ENCODE data around the gene NUBPL. TPM values are rescaled to one million over a fixed set of nuclear protein-coding genes. Genes with fewer than 3 reads are reported as not detected.
"Not testable (repeated sequence)": the region's sequence is repeated elsewhere in the genome, so short reads cannot be mapped to it uniquely, and the experiment has no call there.

The NUBPL gene
- total RNA-seq, 4 donors from 2014 or later: 5.7 to 9.2 (median 7.2) TPM

- DNase-seq (ENCODE audit: low spot score in 2 of 2): no peak
- TF ChIP-seq, protein P1, sequence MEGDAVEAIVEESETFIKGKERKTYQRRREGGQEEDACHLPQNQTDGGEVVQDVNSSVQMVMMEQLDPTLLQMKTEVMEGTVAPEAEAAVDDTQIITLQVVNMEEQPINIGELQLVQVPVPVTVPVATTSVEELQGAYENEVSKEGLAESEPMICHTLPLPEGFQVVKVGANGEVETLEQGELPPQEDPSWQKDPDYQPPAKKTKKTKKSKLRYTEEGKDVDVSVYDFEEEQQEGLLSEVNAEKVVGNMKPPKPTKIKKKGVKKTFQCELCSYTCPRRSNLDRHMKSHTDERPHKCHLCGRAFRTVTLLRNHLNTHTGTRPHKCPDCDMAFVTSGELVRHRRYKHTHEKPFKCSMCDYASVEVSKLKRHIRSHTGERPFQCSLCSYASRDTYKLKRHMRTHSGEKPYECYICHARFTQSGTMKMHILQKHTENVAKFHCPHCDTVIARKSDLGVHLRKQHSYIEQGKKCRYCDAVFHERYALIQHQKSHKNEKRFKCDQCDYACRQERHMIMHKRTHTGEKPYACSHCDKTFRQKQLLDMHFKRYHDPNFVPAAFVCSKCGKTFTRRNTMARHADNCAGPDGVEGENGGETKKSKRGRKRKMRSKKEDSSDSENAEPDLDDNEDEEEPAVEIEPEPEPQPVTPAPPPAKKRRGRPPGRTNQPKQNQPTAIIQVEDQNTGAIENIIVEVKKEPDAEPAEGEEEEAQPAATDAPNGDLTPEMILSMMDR (IDR thresholded peaks at IDR 0.05): no peak
- TF ChIP-seq POLR2A (IDR thresholded peaks at IDR 0.05): no peak
- intact Hi-C loops (cut with DNase I; ENCODE audit: low total_unique reads): no loop called here
- WGBS, 2 donors: 63 to 78% methylated on average over 4 of the region's 4 CpGs
- no peak overlapping the region for H3K4me3 ChIP-seq (ENCODE audit: low read depth, poor library complexity, severe bottlenecking)
These were observed 216.1 kb downstream of the NUBPL start for GRCh38 chr14:31777312-31777711.

GRCh38 chr14:31781578-31781977 is 220.4 kb downstream of the NUBPL start:
- TF ChIP-seq POLR2A (IDR thresholded peaks at IDR 0.05): no peak
- TF ChIP-seq, protein P1 (IDR thresholded peaks at IDR 0.05): no peak
- no peak overlapping the region for H3K4me3 ChIP-seq (ENCODE audit: low read depth, poor library complexity, severe bottlenecking)
- 97 to 100% methylated on average over 1 of the region's 1 CpG for WGBS, 2 donors
- DNase-seq (ENCODE audit: low spot score in 2 of 2): no peak
- intact Hi-C loops (cut with DNase I; ENCODE audit: low total_unique reads): no loop called here

DNA sequence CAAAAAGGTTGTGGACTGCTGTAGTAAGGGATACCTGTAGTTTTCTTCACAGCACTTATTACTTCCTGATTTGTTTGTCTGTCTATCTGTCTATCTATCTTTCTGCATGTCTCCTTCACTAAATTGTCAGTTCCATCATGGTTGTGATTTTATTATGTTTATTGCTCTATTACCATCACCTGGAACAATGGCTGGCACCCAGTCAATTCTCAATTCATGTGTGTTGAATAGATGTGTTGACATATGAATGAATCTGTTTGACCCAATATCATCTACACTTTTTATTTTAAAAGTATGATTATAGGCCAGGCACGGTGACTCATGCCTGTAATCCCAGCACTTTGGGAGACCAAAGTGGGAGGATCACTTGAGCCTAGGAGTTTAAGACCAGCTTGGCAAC is 224.4 kb downstream of the NUBPL start:
- WGBS, 2 donors: 80 to 82% methylated on average over 1 of the region's 1 CpG
- no peak overlapping the region for H3K4me3 ChIP-seq (ENCODE audit: low read depth, poor library complexity, severe bottlenecking)
- TF ChIP-seq POLR2A (IDR thresholded peaks at IDR 0.05): no peak
- TF ChIP-seq, protein P1 (IDR thresholded peaks at IDR 0.05): no peak
- intact Hi-C loops (cut with DNase I; ENCODE audit: low total_unique reads): no loop called here
- DNase-seq (ENCODE audit: low spot score in 2 of 2): no peak

DNA sequence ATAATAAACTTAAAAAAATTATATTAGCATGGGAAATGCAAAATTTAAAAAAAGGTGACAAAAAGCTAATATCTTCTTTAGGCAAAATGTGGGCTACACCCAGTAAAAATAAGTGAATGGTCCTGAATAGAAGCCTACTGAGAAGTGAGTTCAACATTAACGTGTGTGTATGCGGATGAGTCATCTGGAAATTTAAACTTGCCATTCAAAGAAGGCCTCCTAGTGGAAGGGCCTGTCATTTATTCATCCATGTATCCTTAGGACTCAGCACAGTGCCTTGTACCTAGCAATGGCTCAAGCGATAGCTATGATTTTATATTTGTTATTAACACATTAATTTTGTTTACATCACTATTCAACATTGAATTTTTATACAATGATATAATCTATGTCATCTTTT is 226.2 kb downstream of the NUBPL start:
- 83 to 91% methylated on average over 3 of the region's 3 CpGs for WGBS, 2 donors
- H3K4me3 ChIP-seq (ENCODE audit: low read depth, poor library complexity, severe bottlenecking): no peak overlapping the region
- intact Hi-C loops (cut with DNase I; ENCODE audit: low total_unique reads): no loop called here
- no peak for DNase-seq (ENCODE audit: low spot score in 2 of 2)
- TF ChIP-seq POLR2A (IDR thresholded peaks at IDR 0.05): no peak
- TF ChIP-seq, protein P1 (IDR thresholded peaks at IDR 0.05): no peak

DNA sequence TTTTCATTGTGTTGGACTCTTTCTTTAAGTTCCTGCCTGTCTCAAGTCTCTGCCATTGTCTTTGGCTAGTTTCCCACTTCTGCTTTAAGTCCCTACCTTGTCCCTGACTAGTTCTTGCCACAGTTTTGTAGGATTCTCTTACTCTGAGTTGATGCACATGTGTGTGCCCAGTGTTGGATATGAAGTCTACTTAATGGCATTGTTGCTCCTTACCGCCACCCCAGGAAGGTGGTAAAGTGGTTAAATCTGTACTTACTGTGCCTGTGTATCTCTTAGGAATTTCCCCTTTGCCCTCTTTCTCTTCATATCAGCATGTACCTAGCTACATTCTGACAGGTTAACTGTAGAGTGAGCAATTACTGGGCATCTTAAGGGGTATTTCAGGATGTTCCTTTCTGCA is 227.1 kb downstream of the NUBPL start:
- H3K4me3 ChIP-seq (ENCODE audit: low read depth, poor library complexity, severe bottlenecking): no peak overlapping the region
- intact Hi-C loops (cut with DNase I; ENCODE audit: low total_unique reads): no loop called here
- WGBS, 2 donors: 94% methylated on average over 1 of the region's 1 CpG
- TF ChIP-seq POLR2A (IDR thresholded peaks at IDR 0.05): no peak
- TF ChIP-seq, protein P1 (IDR thresholded peaks at IDR 0.05): no peak
- no peak for DNase-seq (ENCODE audit: low spot score in 2 of 2)

GRCh38 chr14:31792726-31793125 is 231.5 kb downstream of the NUBPL start:
- TF ChIP-seq POLR2A (IDR thresholded peaks at IDR 0.05): no peak
- TF ChIP-seq, protein P1 (IDR thresholded peaks at IDR 0.05): no peak
- intact Hi-C loops (cut with DNase I; ENCODE audit: low total_unique reads): no loop called here
- H3K4me3 ChIP-seq (ENCODE audit: low read depth, poor library complexity, severe bottlenecking): no peak overlapping the region

DNA sequence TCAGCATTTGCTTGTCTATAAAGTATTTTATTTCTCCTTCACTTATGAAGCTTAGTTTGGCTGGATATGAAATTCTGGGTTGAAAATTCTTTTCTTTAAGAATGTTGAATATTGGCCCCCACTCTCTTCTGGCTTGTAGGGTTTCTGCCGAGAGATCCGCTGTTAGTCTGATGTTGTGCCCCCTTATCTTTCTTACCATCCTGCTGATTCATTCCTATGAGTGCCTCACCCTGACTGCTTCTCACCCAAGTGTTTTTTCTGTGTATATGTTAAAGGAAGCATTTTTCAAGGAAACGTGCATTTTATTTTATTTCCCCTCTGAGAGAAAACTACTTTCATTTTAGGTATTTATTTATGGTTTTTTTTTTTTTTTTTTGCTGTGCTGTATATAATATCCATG is 236.7 kb downstream of the NUBPL start:
- DNase-seq (ENCODE audit: low spot score in 2 of 2); intact Hi-C loops (cut with DNase I; ENCODE audit: low total_unique reads); H3K4me3 ChIP-seq (ENCODE audit: low read depth, poor library complexity, severe bottlenecking): not testable (repeated sequence)
- 93 to 96% methylated on average over 3 of the region's 3 CpGs for whole genome bisulfite sequencing, 2 donors

More at GRCh38 chr14:31792726-31793125, 231.5 kb downstream of the NUBPL start:
- no peak for DNase-seq (ENCODE audit: low spot score in 2 of 2)

Data from lower leg skin (tissue), 4 donors.